ENCODE results near the gene SMIM5.

DNA sequence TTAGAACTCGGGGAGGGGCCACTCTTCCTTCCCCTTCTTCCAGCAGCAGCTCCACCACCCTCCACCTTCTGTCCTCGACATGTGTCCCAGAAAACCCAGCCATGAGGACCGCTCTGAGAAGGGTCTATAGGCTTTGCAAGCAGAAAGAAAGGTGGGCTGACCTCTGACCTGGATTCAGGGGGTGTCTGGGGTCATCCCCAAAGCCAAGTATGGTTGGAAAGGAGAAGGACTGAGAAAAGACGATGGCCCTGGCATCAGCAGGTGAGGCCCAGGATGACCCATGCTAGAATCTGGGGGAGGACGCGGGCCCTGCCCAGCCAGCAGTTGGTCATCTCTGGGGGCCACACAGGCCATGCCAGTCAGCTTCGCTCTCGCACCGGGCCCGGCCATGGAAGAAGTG, 6.1 kb upstream of the SMIM5 start:
- TF ChIP-seq, protein P1, sequence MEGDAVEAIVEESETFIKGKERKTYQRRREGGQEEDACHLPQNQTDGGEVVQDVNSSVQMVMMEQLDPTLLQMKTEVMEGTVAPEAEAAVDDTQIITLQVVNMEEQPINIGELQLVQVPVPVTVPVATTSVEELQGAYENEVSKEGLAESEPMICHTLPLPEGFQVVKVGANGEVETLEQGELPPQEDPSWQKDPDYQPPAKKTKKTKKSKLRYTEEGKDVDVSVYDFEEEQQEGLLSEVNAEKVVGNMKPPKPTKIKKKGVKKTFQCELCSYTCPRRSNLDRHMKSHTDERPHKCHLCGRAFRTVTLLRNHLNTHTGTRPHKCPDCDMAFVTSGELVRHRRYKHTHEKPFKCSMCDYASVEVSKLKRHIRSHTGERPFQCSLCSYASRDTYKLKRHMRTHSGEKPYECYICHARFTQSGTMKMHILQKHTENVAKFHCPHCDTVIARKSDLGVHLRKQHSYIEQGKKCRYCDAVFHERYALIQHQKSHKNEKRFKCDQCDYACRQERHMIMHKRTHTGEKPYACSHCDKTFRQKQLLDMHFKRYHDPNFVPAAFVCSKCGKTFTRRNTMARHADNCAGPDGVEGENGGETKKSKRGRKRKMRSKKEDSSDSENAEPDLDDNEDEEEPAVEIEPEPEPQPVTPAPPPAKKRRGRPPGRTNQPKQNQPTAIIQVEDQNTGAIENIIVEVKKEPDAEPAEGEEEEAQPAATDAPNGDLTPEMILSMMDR (IDR thresholded peaks at IDR 0.05): no peak
- no peak for TF ChIP-seq EZH2phosphoT487 (IDR thresholded peaks at IDR 0.05)
- TF ChIP-seq EZH2 (IDR thresholded peaks at IDR 0.05): no peak

All from neural progenitor cell (in vitro differentiated cells).